HPDE6-E6E7 (cell line): ENCODE measurements around the gene CTDSPL2.
"Not testable (repeated sequence)": the region's sequence is repeated elsewhere in the genome, so short reads cannot be mapped to it uniquely, and the experiment has no call there.

ENCODE experiments used
- DNase-seq: peaks from one replicate; pipeline ENCODE4 v3.0.0; 2011; ENCODE audit warnings: missing footprints; ENCODE audit errors: extremely low spot score

Gene CTDSPL2

DNA sequence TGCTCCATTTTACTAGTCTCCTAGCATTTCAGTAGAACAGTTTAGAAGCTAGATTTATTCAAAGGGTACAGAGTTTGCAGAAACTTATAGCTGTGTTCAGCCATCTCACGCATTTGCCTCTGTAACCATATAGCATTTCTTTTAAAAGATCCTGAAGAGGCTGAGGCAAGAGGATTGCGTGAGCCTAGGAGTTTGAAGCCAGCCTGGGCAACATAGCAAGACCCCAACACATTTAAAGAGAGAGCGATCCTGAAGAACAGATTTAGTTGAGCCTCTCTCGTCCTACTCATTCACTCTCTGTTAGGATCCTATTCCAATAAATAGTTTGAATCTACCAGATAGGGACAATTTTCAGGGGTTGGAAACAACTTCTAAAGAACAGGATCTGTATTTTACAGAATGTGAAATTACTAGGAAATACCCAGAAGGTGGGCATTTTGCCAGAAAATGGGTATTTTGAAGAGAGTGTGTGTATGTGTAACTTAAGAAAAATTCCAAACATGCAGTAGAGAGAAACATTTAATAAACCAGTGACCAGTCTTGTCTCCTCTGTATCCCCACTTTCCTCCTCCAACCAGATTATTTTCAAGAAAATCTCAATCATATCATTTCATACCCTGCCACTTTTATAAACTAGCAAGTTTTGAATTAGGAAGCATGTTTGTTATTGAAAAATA is 114.0 kb downstream of the CTDSPL2 start:
- DNase-seq: no peak

DNA sequence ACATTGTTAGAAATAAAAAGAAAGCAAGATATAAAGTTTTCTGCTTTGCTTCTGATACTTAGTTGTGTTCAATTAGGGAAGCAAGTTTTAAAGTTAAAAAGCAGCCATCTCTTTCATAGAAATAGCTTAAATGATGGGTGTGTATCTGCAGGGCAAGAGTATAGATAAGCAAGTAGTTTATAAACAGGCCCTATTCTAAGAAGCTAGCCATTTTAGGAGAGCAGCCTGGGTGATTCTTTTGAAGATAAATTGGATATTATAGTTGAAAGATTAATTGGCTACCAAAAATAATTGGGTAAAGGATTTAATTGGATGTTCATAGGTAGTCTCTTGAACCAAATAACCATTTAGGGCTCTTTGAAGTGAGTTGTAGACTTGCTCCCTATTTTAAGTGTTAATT is 115.2 kb downstream of the CTDSPL2 start:
- DNase-seq: no peak

DNA sequence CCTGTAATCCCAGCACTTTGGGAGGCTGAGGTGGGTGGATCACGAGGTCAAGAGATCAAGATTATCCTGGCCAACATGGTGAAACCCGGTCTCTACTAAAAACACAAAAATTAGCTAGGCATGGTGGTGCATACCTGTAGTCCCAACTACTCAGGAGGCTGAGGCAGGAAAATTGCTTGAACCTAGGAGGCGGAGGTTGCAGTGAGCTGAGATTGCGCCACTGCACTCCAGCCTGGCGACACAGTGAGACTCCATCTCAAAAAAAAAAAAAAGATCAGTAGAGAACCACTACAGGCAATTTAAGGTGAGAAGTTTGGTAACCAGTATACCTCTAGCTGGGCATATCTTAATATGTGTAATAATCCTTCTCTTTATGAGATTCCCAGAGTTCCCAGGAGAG is 117.3 kb downstream of the CTDSPL2 start:
- DNase-seq: not testable (repeated sequence)

DNA sequence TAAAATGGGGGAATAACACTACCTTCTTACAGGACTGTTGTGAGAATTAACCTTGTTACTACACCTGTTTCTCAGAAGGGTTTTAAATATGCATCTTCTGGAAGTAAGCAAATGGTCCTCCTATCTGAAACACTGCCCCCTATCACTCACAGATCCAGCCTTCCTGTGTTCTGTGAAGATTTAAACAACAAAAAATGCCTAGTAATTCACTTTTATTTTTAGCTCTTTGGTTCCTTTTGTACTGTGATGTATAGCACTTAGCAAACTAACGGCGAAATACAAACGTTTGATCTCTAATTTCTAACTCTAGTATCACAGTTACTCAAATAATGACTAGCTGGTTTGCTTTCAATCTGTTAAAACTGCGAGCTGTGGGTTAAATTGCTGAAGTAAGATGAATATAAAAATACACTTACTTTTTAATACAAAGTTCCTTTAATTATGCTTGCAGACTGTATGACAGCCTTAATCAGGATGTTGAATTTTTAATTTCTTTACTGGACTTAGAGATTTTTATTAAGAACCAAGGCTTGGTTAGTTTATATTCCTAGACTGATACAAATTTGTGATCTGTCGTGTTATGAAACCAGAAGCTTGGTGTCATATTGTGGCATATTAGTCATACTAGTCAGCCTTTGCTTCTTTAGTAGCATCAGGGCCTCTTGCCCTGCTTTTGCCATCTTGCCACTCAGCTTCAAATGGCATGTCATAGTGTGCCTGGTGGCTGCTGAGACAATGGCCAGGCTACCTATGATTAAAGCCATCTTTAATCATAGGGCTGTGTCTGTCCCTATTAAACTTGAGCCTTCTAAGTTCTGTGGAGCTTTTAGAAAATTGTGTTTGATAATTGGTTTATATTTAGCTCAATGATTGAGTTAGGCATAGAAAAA is 118.7 kb downstream of the CTDSPL2 start:
- peak; percentile 27 for DNase-seq

DNA sequence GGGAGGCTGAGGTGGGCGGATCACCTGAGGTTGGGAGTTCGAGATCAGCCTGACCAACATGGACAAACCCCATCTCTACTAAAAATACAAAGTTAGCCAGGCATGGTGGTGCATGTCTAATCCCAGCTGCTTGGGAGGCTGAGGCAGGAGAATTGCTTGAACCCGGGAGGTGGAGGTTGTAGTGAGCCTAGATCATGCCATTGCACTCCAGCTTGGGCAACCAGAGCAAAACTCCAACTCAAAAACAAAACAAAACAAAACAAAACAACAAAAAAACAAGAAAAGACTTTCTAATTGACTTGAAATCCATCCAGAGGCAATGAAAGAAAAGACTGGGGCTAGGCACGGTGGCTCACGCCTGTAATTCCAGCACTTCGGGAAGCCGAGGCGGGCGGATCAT is 121.7 kb downstream of the CTDSPL2 start:
- DNase-seq: not testable (repeated sequence)

DNA sequence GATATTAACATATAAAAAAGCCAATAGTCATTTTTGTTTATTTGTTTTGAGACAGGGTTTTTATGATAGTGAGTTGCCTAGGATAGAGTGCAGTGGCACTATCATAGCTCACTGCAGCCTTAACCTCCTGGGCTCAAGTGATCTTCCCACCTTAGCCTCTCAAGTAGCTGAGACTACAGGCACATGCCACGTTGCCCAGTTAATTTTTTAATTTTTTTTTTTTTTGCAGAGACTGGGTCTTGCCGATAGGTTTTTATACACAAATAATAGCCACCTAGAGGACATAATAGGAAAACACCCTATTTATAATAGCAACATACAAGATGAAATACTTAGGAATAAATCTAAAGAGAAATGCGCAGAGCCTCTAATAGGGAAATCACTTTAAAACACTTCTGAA is 122.8 kb downstream of the CTDSPL2 start:
- DNase-seq: no peak

DNA sequence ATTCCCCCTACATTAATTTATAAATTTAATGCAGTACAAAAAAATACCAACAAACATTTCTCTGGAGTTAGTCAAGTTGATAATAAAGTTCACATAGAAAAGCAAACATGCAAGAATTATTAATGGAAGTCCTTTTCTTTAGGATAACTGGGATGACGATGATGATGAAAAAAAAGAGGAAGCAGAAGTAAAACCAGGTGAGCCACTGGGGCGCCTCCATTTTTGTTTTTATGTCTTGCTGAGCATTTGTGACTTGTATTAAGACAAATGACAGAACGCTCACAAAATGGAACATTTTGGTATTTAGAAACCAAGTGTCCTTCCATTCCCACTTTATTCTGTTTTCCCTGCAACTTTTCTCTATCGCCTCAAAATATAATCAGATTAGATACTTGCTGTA is 123.3 kb downstream of the CTDSPL2 start:
- no peak for DNase-seq

DNA sequence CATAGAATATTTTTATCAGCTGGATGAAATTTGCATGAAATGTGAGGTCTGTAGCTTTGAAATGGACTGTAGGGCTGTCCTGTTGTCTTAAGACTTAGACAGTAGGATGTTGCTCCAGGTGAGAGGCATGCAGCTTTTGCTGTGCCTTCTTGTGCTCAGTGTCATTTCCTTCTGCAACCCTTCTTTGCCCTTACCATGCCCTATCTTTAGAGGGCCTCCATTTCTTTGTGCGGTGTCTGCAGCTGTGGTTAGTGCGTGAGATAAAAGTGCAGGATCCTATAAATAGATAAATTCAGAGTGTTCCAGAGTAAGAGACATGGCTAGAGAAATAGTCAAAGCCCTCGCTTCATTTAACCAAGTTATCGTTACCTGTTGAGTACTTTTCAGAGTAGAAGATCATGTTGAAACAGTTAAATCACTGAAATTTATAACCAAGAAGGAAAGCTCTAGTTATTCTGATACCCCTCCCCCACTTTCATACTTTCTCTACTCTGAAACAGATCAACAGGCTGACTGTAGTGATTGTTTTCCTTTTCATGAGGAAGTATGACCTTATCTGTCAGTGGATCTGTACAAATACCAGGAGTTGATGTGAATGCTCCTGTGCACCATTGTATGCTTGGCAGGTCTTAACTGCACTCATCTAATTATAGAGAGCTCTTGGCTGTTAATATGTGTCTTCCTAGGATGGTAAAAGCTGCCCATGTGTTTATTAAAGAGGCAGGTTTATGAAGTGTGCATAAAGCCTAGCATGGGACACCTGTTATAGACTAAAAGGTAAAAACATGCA is 127.7 kb downstream of the CTDSPL2 start:
- no peak for DNase-seq

DNA sequence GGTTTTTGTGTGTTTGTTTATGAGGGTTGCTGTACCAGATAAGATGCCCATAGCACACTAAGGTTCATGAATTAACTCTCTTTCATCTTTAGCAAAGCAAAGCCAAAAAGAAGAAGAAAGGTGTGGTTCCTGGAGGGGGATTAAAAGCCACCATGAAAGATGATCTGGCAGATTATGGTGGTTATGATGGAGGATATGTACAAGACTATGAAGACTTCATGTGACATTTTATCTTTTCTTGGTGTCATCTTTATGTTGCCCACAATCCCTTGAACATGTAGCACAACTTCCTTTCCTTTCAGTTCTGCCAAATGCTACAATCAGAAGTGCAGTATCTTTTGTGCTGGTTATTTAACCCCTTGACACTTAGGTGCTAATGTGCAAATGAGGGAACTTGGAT is 133.5 kb downstream of the CTDSPL2 start:
- not testable (repeated sequence) for DNase-seq

DNA sequence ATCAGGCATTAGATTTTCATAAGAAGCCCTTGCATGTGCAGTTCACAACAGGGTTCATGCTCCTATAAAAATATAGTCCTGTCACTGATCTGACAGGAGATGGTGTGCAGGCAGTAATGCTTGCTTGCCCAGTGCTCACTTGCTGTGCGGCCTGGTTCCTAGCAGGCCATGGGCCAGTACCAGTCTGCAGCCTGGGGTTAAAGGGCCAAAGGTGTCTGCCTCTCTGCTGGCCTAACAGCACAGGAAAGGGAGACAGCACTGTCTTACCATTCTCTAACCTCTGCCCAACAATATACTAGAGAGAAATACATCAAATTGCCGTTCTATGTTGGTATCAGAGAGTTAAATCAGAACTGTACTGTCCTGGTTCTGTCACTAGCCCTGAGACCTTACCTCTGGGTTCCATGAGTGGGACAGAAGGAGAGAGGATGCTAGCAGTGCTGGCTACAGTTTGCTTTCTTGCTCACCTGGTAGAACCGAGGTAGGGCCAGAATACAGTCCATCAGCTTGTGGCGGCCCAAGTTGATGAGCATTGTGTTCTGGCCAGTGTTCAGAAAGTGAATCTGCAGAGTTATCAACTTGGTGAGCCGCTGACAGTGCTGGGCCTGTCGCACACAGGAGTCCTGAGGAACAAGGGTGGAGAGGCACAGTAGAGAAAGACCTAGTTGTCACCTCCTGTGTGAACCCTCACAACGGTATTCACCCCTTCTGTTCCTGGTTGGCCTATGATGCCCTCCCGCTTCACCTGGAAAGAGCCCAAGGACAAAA is 138.1 kb downstream of the CTDSPL2 start:
- DNase-seq: no peak

DNA sequence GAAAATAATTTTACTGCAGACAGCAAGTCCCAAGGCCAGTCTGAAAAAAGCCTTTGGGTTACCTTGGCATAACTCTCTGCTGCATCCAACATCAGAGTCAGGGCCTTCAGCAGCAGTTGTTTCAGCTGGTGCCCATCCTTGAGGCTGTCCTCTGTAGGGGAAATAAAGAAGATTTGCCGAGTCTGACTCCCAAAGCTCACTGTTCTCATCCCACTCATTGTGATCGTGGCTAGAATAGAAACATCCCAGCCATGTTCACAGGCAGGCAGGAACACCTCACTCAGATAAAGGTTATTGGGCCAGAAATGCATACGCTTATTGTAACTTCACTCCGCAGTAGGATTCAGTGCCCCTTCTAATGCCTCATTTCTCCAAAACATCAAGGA is 138.7 kb downstream of the CTDSPL2 start:
- DNase-seq: no peak

DNA sequence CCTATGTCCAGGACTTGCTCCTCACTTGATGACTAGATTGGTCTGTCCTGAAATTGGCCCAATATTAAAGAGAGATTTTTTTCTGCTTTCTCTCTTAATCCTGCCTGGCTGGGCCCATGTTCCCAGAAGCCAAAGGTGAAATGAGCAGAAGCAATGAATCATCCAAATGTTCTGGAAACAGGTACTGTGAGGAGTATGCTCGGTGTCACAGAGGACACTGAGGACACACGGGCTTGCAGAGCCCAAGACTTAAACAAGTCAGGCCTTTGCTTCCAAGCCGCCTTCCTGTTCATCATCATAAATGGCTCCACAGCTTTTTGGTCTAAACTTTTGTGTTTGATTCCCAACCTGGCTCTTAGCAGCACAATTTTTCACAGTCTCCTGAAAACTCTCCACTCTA is 140.9 kb downstream of the CTDSPL2 start:
- DNase-seq: no peak

DNA sequence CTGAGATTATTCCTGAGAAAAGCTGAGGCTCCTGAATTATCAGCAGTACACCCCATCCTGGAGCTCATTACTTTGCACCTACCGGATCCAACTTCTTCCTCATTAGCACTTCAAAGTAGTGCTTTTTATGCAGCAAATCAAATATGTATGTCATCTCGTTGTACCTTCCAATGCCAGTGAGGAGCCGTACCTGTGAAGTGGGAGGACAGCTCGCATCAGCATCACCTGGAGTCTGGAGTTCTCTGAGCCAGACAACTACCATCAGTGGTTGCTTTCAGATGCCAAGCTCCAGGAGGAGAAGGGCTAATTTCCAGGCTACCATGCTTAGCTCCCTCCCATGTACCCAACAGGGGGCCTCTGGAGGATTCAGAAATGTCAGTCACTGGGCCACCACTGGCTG is 141.9 kb downstream of the CTDSPL2 start:
- no peak for DNase-seq

DNA sequence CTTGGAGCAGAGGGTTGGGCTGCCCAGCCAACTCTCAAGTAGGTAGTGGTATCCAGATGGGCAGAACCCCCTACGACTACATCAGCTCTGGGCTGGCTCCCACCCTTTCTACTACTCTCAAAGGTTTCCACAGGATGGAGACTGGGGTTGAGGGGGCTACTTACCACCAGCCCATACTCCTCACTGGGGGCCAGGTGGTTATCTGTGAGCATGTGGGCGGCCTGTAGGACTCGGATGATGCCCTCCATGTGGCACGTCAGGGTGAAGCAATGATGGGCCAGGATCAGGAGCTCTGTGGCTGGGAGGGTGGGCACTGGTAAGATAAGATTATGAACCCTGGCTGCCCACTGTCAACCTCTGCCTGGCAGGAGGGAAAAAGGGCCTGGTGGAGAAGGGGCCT is 142.9 kb downstream of the CTDSPL2 start:
- no peak for DNase-seq

DNA sequence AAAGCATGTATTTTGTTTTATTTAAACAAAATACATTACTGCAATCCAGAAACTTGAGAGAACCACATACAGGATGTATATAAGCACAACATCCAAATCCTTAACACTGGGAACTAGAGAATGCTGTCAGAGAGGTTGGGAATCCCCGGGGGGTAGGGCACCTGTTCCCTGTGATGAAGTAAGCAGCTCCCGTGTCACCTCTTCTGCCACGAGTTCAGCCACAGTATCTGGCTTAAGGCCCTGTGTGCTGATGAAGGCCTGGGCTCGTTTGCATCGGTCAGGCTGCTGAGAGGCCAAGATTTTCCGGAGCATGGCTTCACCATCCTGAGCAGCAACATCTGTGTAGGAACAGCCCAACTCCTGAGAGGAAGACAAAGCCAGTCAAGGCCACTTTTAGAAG is 146.0 kb downstream of the CTDSPL2 start:
- no peak for DNase-seq

DNA sequence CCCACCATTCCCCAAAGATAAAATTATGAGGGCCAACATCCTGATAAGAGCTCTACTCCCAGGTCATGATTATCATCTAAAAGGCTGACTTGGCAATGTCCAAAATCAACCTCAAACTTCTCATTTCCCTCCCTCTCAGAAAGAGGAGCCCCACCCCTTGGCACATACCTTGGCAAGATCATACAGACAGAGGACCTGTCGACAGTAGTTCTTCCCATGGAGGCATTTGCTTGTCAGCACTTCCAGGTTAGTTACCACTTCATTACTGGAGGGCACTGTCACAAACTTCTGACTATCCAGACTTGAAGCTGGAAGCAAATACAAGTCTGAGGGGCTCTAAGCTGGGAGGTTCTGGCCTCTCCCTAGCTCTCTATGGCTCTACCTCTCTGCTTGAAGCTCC is 147.3 kb downstream of the CTDSPL2 start:
- DNase-seq: no peak
